MM.1S (cell line): Measurements from ENCODE around the gene AKR1C4.
"Not testable (repeated sequence)": the region's sequence is repeated elsewhere in the genome, so short reads cannot be mapped to it uniquely, and the experiment has no call there.

ENCODE experiments used
- DNase-seq: peaks from one replicate; pipeline ENCODE4 v3.0.0-alpha.2; 2015
- H2AFZ ChIP-seq: fragments of 300-600 bp; sonication (generic); 2 replicates; pipeline ENCODE4 v1.6.0; 2016; ENCODE audit warnings: antibody characterized with exemption, low read length
- H3F3A ChIP-seq: fragments of 300-600 bp; sonication (generic); 2 replicates; pipeline ENCODE4 v1.6.1; 2016; ENCODE audit warnings: mild to moderate bottlenecking, antibody characterized with exemption, low read length, moderate library complexity, mixed read lengths; ENCODE audit not compliant: insufficient read depth
- H3K27ac ChIP-seq: fragments of 300-600 bp; sonication (generic); 2 replicates; pipeline ENCODE4 v1.5.1; 2016; ENCODE audit warnings: mild to moderate bottlenecking, low read length
- H3K27me3 ChIP-seq: fragments of 300-600 bp; sonication (generic); replicated peaks from 2 replicates; pipeline ENCODE4 v1.6.0; 2016; ENCODE audit warnings: low read length; ENCODE audit not compliant: insufficient read depth
- H3K36me3 ChIP-seq: fragments of 300-600 bp; sonication (generic); replicated peaks from 2 replicates; pipeline ENCODE4 v1.6.1; 2016; ENCODE audit warnings: mild to moderate bottlenecking, low read length, mixed read lengths; ENCODE audit not compliant: insufficient read depth
- H3K4me1 ChIP-seq: fragments of 300-600 bp; sonication (generic); 2 replicates; pipeline ENCODE4 v1.6.1; 2016; ENCODE audit warnings: low read length, mixed read lengths
- H3K4me2 ChIP-seq: fragments of 300-600 bp; sonication (generic); 2 replicates; pipeline ENCODE4 v1.6.0; 2016; ENCODE audit warnings: low read depth, low read length
- H3K4me3 ChIP-seq: fragments of 300-600 bp; sonication (generic); 2 replicates; pipeline ENCODE4 v1.5.1; 2016; ENCODE audit warnings: low read length, mixed read lengths
- H3K79me2 ChIP-seq: fragments of 300-600 bp; sonication (generic); 2 replicates; pipeline ENCODE4 v1.6.1; 2016; ENCODE audit warnings: mixed run types, low read length, mixed read lengths
- H3K9ac ChIP-seq: fragments of 300-600 bp; sonication (generic); 2 replicates; pipeline ENCODE4 v1.6.1; 2016; ENCODE audit warnings: low read length, mixed read lengths
- H3K9me2 ChIP-seq: fragments of 300-600 bp; sonication (generic); replicated peaks from 2 replicates; pipeline ENCODE4 v1.6.1; 2016; ENCODE audit warnings: mild to moderate bottlenecking, low read length, mixed read lengths; ENCODE audit not compliant: insufficient read depth
- H3K9me3 ChIP-seq: fragments of 300-600 bp; sonication (generic); replicated peaks from 2 replicates; pipeline ENCODE4 v1.6.1; 2016; ENCODE audit warnings: mild to moderate bottlenecking, low read length, mixed read lengths; ENCODE audit not compliant: insufficient read depth
- H4K20me1 ChIP-seq: fragments of 300-600 bp; sonication (generic); 2 replicates; pipeline ENCODE4 v1.6.1; 2016; ENCODE audit warnings: mild to moderate bottlenecking, low read length, moderate library complexity, mixed read lengths; ENCODE audit not compliant: insufficient read depth
- EZH2 ChIP-seq: fragments of 300-600 bp; sonication (generic); optimal IDR thresholded peaks from 2 replicates; pipeline ENCODE3; 2017; ENCODE audit warnings: low read depth, mild to moderate bottlenecking, antibody characterized with exemption, low read length, mixed read lengths
- EZH2phosphoT487 ChIP-seq: fragments of 300-600 bp; sonication (generic); IDR thresholded peaks from 2 replicates; pipeline ENCODE4 v1.6.1; 2018; ENCODE audit warnings: antibody characterized with exemption, low read length
- TF ChIP-seq, protein P1 (sequence below): fragments of 300-600 bp; sonication (generic); IDR thresholded peaks from 2 replicates; pipeline ENCODE4 v1.5.1; 2016; ENCODE audit warnings: antibody characterized with exemption, low read length, mixed read lengths

AKR1C4 gene

GRCh38 chr10:5211696-5212536 lies 15.3 kb downstream of the AKR1C4 start:
- Histone ChIP-seq H3K79me2 (no peaks in the 10 kb centered on the region), H3K4me2 (no peak overlapping the region), H3K36me3 (no peaks in the 10 kb centered on the region), H3K9ac (no peak overlapping the region), H3K4me3 (no peak overlapping the region), H3K27ac (no peak overlapping the region), H3K9me2 (no peaks in the 10 kb centered on the region), H3K27me3 (no peaks in the 10 kb centered on the region), H3F3A (no peaks in the 10 kb centered on the region), H3K9me3 (no peaks in the 10 kb centered on the region), H3K4me1 (no peaks in the 10 kb centered on the region), H4K20me1 (no peaks in the 10 kb centered on the region), H2AFZ (no peak overlapping the region)
- TF ChIP-seq EZH2 (no peak), EZH2phosphoT487 (no peak)
- TF ChIP-seq, protein P1, sequence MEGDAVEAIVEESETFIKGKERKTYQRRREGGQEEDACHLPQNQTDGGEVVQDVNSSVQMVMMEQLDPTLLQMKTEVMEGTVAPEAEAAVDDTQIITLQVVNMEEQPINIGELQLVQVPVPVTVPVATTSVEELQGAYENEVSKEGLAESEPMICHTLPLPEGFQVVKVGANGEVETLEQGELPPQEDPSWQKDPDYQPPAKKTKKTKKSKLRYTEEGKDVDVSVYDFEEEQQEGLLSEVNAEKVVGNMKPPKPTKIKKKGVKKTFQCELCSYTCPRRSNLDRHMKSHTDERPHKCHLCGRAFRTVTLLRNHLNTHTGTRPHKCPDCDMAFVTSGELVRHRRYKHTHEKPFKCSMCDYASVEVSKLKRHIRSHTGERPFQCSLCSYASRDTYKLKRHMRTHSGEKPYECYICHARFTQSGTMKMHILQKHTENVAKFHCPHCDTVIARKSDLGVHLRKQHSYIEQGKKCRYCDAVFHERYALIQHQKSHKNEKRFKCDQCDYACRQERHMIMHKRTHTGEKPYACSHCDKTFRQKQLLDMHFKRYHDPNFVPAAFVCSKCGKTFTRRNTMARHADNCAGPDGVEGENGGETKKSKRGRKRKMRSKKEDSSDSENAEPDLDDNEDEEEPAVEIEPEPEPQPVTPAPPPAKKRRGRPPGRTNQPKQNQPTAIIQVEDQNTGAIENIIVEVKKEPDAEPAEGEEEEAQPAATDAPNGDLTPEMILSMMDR = no peak
- DNase-seq = no peak

DNA sequence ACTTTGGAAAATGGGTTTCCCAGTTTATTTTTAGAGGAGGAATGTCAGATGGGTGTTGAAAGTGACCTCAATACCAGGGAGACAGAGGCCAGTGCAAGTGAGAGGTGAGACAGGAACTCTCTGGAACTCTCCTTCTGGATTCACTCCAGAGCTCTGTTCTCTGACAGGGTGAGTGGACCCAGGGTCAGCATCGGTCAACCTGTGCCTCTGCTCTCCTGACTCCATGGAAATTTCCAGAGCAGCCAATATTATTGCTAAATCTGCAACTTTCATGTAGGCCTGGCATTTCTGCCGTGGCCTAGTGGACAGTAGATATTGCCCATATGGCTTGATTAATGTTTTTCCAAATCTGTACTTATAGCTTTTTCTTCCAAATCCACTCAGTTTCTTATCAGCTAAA lies 20.2 kb downstream of the AKR1C4 start:
- no peak overlapping the region for H2AFZ ChIP-seq
- H3K9me2 ChIP-seq = no peaks in the 10 kb centered on the region
- H3K36me3 ChIP-seq = no peaks in the 10 kb centered on the region
- no peaks in the 10 kb centered on the region for H4K20me1 ChIP-seq
- no peaks in the 10 kb centered on the region for H3K4me1 ChIP-seq
- no peaks in the 10 kb centered on the region for H3K79me2 ChIP-seq
- DNase-seq = no peak
- no peaks in the 10 kb centered on the region for H3K9me3 ChIP-seq
- H3K4me2 ChIP-seq = no peak overlapping the region
- no peak overlapping the region for H3K9ac ChIP-seq
- TF ChIP-seq, protein P1 = no peak
- no peak for TF ChIP-seq EZH2
- TF ChIP-seq EZH2phosphoT487 = no peak
- no peaks in the 10 kb centered on the region for H3K27me3 ChIP-seq
- H3F3A ChIP-seq = no peaks in the 10 kb centered on the region
- no peak overlapping the region for H3K27ac ChIP-seq
- no peak overlapping the region for H3K4me3 ChIP-seq

DNA sequence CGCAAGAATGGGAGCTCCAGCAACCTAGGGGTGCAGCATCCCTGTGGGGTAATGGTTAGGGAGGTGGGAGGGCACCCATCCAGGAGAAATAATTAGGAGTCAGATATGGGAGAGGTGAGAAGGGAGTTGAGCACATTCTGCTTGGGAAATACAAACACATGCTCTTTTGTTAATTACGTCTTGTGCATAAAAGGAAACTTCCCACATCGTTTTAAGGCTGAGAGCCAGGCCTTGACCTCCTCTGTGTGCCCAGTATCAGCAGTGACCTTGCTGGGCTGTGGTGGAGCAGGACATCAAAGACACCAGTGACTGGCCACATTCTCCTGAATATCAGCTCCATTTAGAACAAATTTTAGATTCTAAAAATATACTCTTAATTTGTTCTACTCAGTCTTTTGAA lies 22.6 kb downstream of the AKR1C4 start:
- no peaks in the 10 kb centered on the region for H3F3A ChIP-seq
- no peak for DNase-seq
- no peaks in the 10 kb centered on the region for H3K27me3 ChIP-seq
- H3K36me3 ChIP-seq = no peaks in the 10 kb centered on the region
- H3K4me2 ChIP-seq = no peak overlapping the region
- H3K4me3 ChIP-seq = no peak overlapping the region
- no peaks in the 10 kb centered on the region for H4K20me1 ChIP-seq
- H3K4me1 ChIP-seq = no peaks in the 10 kb centered on the region
- H3K9me3 ChIP-seq = no peaks in the 10 kb centered on the region
- H2AFZ ChIP-seq = no peak overlapping the region
- no peak for TF ChIP-seq EZH2
- TF ChIP-seq EZH2phosphoT487 = no peak
- TF ChIP-seq, protein P1 = no peak
- H3K9me2 ChIP-seq = no peaks in the 10 kb centered on the region
- H3K27ac ChIP-seq = no peak overlapping the region
- H3K79me2 ChIP-seq = no peaks in the 10 kb centered on the region
- H3K9ac ChIP-seq = no peak overlapping the region

DNA sequence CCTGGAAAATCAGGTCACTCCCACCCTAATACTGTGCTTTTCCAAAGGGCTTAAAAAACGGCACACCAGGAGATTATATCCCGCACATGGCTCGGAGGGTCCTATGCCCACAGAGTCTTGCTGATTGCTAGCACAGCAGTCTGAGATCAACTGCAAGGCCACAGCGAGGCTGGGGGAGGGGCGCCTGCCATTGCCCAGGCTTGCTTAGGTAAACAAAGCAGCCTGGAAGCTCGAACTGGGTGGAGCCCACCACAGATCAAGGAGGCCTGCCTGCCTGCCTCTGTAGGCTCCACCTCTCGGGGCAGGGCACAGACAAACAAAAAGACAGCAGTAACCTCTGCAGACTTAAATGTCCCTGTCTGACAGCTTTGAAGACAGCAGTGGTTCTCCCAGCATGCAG lies 26.3 kb downstream of the AKR1C4 start:
- not testable (repeated sequence) for H3K4me1 ChIP-seq, H3K36me3 ChIP-seq, H3K4me2 ChIP-seq, H3K9me2 ChIP-seq, H3K9me3 ChIP-seq, H4K20me1 ChIP-seq, H3K79me2 ChIP-seq, H3K4me3 ChIP-seq, H3K27ac ChIP-seq, H3K9ac ChIP-seq, H3K27me3 ChIP-seq, H3F3A ChIP-seq, H2AFZ ChIP-seq, DNase-seq
